WERI-Rb-1 (cell line): ENCODE results near the gene MTUS2.

Experiments used
- DNase-seq: peaks from one replicate; pipeline ENCODE4 v3.0.0-alpha.2; 2020
- H3K27ac ChIP-seq: fragments of 250-450 bp; sonication (Bioruptor Pico); 2 replicates; pipeline ENCODE4 v1.5.1; 2020; ENCODE audit warnings: mild to moderate bottlenecking, moderate library complexity
- H3K27me3 ChIP-seq: fragments of 250-450 bp; sonication (Bioruptor Pico); 2 replicates; pipeline ENCODE4 v1.5.1; 2021; ENCODE audit warnings: mild to moderate bottlenecking, low read depth, moderate library complexity; ENCODE audit not compliant: insufficient read depth, severe bottlenecking
- H3K36me3 ChIP-seq: fragments of 250-450 bp; sonication (Bioruptor Pico); 2 replicates; pipeline ENCODE4 v1.5.1; 2020; ENCODE audit warnings: mild to moderate bottlenecking, moderate library complexity
- H3K4me3 ChIP-seq: 2 replicates; pipeline ENCODE4 v1.5.1; 2011; ENCODE audit warnings: low read depth, mild to moderate bottlenecking, control low read depth, low read length
- H3K9me3 ChIP-seq: fragments of 250-450 bp; sonication (Bioruptor Pico); 2 replicates; pipeline ENCODE4 v1.5.1; 2021; ENCODE audit warnings: mild to moderate bottlenecking, moderate library complexity; ENCODE audit not compliant: severe bottlenecking
- TF ChIP-seq, protein P1 (sequence below): IDR thresholded peaks from 2 replicates; pipeline ENCODE4 v1.5.1; 2011; ENCODE audit warnings: low read depth, mild to moderate bottlenecking, control low read depth, inconsistent platforms, low read length

Gene MTUS2

DNA sequence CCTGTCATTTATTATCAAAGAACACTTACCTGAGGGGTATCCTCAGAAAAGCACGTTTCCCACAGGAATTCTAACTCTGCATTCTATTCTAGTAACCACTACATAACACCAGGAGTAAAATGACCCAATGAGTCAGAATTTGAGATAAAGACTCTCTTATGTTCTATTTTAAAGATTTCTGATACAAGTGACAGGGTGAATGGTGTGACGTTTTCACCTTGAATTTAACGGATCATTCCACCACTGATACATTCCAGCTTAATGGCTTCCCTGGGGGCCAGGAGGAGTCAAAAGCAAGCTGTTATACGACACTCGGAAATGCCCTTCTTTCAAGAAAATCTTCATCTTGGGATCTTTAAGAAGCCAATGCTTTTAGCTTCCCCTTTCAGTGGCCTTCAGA, 720.2 kb downstream of the MTUS2 start:
- H3K27ac ChIP-seq: no peak overlapping the region
- H3K36me3 ChIP-seq: no peaks in the 10 kb centered on the region
- H3K4me3 ChIP-seq: no peak overlapping the region
- H3K27me3 ChIP-seq: no peaks in the 10 kb centered on the region
- DNase-seq: no peak
- TF ChIP-seq, protein P1, sequence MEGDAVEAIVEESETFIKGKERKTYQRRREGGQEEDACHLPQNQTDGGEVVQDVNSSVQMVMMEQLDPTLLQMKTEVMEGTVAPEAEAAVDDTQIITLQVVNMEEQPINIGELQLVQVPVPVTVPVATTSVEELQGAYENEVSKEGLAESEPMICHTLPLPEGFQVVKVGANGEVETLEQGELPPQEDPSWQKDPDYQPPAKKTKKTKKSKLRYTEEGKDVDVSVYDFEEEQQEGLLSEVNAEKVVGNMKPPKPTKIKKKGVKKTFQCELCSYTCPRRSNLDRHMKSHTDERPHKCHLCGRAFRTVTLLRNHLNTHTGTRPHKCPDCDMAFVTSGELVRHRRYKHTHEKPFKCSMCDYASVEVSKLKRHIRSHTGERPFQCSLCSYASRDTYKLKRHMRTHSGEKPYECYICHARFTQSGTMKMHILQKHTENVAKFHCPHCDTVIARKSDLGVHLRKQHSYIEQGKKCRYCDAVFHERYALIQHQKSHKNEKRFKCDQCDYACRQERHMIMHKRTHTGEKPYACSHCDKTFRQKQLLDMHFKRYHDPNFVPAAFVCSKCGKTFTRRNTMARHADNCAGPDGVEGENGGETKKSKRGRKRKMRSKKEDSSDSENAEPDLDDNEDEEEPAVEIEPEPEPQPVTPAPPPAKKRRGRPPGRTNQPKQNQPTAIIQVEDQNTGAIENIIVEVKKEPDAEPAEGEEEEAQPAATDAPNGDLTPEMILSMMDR: no peak
- no peaks in the 10 kb centered on the region for H3K9me3 ChIP-seq

DNA sequence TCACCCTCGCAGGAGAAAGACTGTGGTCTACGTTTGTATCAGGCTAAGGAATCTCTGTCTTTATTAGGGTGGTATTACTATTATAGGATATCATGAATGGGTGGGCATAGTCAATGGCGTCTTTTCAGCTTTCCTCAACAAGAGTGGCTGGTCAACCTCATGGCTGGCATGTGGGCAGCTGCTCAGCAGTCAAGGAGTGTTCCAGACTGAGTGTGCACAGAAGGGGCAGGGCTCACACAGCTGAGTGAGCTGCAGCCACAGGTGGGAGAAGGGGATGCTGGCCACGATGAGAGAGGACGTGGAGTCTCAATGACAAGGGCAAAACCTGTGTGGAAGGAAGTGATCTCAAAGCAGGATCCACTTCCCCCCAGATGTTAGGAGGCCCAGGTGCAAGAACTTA, 720.7 kb downstream of the MTUS2 start:
- TF ChIP-seq, protein P1: no peak
- no peaks in the 10 kb centered on the region for H3K27me3 ChIP-seq
- no peaks in the 10 kb centered on the region for H3K9me3 ChIP-seq
- H3K36me3 ChIP-seq: no peaks in the 10 kb centered on the region
- no peak overlapping the region for H3K27ac ChIP-seq
- DNase-seq: no peak
- H3K4me3 ChIP-seq: no peak overlapping the region

DNA sequence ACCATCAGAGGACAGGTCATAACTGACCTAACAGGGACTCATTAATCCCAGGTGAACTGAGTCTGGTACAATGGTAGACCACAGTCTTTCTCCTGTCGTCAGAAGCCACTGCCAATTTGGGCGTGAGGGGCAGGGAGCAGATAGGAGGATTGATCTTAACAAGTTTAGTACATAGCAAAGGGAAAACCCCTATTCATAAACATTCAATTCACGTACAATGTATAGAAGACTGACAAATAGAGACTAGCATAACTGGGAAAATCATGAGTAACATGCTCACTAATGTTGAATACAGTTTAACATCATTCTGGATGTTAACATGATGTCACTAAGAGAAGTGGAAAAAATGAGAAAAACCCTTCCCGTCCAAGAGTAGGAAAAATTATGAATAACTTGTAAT, 721.3 kb downstream of the MTUS2 start:
- TF ChIP-seq, protein P1: no peak
- DNase-seq: no peak

DNA sequence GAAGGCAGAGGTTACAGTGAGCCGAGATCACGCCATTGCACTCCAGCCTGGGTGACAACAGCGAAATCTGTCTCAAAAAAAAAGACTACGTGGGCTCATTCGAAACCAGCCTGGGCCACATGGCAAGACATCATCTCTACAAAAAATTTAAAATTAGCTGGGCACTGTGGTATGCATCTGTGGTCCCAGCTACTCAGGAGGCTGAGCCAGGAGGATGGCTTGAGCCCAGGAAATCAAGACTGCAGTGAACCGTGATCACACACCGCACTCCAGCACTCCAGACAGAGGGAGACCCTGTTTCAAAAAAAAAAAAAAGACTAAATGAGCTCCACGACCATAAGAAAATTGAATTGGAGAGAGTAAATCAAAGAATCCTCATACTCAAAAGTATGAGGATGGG, 722.2 kb downstream of the MTUS2 start:
- Histone ChIP-seq H3K36me3 (no peaks in the 10 kb centered on the region), H3K27ac (no peak overlapping the region), H3K4me3 (no peak overlapping the region), H3K27me3 (no peaks in the 10 kb centered on the region), H3K9me3 (no peaks in the 10 kb centered on the region)
- TF ChIP-seq, protein P1: no peak
- no peak for DNase-seq

More for the DNA sequence above, 721.3 kb downstream of the MTUS2 start:
- Histone ChIP-seq H3K9me3 (no peaks in the 10 kb centered on the region), H3K36me3 (no peaks in the 10 kb centered on the region), H3K4me3 (no peak overlapping the region), H3K27me3 (no peaks in the 10 kb centered on the region), H3K27ac (no peak overlapping the region)

DNA sequence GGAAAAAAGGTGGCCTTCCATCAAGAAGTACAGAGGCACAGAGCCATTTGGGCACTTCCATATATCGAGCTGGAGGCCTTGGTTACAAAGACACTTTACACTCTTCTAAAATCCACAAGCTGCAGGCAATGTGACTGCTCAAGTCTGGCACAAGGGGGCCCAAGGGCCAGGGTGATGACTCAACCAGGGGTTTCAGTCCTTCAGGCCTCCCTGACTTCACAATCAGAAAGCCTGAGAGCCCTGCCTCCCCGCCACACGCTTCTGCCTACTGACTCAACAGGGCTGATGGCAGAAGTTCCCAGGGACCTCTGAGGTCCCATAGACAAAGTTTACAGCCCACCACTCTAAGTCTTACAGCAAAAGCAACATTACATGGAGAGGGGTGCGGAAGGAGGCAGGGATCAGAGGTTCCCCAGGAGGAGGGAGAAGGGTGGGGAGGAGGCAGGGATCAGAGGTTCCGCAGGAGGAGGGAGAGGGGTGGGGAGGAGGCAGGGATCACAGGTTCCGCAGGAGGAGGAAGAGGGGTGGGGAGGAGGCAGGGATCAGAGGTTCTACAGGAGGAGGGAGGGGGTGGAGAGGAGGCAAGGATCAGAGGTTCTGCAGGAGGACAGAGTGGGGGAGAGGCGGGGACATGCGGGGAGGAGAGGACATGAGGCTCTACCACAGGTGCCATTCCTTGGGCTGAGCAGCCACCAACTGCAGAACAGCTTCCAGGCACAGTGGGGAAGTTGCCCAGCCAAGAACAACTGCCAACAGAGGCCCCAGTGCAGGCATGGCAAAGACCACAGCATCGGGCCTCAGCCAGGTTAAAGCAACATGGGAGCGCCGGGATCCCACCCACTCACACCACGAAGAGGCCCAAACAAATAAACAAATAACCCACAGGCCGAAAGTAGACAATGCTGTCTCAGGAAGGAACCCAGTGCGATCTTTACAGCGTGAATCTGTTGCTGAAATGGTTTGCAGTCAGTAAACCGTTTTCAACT, 723.4 kb downstream of the MTUS2 start:
- Histone ChIP-seq H3K4me3 (no peak overlapping the region), H3K27me3 (no peaks in the 10 kb centered on the region), H3K9me3 (no peaks in the 10 kb centered on the region), H3K27ac (no peak overlapping the region), H3K36me3 (no peaks in the 10 kb centered on the region)
- no peak for DNase-seq
- TF ChIP-seq, protein P1: no peak
